ENCODE results near the gene AHCY.

DNA sequence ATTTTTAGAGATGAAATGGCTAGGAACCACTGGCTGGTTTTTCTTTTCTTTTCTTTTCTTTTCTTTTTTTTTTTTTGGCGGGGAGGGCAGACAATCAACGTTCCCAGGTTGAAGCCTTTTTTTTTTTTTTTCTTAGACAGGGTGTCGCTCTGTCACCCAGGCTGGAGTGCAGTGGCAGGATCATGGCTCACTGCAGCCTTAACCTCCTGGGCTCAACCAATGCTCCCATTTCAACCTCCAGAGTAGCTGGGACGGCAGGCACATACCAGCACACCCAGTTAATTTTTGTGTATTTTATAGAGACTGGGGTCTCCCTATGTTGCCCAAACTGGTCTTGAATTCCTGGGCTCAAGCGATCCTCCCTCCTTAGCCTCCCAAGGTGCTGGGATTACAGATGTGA lies 41.1 kb upstream of the AHCY start:
- TF ChIP-seq, protein P1, sequence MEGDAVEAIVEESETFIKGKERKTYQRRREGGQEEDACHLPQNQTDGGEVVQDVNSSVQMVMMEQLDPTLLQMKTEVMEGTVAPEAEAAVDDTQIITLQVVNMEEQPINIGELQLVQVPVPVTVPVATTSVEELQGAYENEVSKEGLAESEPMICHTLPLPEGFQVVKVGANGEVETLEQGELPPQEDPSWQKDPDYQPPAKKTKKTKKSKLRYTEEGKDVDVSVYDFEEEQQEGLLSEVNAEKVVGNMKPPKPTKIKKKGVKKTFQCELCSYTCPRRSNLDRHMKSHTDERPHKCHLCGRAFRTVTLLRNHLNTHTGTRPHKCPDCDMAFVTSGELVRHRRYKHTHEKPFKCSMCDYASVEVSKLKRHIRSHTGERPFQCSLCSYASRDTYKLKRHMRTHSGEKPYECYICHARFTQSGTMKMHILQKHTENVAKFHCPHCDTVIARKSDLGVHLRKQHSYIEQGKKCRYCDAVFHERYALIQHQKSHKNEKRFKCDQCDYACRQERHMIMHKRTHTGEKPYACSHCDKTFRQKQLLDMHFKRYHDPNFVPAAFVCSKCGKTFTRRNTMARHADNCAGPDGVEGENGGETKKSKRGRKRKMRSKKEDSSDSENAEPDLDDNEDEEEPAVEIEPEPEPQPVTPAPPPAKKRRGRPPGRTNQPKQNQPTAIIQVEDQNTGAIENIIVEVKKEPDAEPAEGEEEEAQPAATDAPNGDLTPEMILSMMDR (IDR thresholded peaks at IDR 0.05), result no peak
- TF ChIP-seq POLR2AphosphoS5 (IDR thresholded peaks at IDR 0.05), result no peak
